Stimulated activated CD8-positive, alpha-beta memory T cell treated with anti-CD3 and anti-CD28 coated beads, Interleukin-2, amount 100 ng/mL, for 48 hours (primary cell): Measurements from ENCODE around the gene HOXB4.

ENCODE experiments used
- DNase-seq, 2 donors: peaks; one replicate each; pipeline ENCODE4 v3.0.0-alpha.2; 2020; ENCODE audit warnings: low read depth in 2 of 2

HOXB4 gene

DNA sequence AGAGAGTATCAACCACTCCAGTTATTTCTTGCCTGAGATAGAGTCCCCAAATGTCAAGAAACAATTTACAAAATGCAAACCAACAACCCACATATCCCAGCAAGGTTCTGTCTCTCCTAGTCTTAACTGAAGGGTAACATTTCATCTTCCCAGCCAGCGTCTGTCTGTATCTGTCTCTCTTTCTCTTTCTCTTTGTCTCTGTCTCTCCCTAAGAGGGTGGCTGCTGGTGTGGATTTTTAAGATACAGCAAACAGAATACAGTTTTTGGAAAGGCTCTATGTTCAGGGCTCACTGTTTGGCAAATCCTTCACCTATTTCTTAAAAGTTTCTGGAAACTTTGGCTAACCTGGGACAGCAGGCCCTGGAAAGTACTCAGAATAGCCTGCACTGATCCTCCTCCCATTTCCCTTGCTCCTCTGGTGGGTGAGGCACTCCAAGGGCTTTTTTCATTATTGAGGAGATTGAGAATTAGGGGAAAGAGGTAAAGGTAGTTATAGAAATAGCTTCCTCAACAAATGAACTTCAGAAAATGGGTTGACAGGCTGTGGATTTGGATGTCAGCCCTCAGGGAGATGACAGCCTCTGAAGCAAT, 6.2 kb downstream of the HOXB4 start:
- DNase-seq = no peak

- DNase-seq = no peak
Observed at GRCh38 chr17:48571024-48571818, 6.9 kb downstream of the HOXB4 start.

DNA sequence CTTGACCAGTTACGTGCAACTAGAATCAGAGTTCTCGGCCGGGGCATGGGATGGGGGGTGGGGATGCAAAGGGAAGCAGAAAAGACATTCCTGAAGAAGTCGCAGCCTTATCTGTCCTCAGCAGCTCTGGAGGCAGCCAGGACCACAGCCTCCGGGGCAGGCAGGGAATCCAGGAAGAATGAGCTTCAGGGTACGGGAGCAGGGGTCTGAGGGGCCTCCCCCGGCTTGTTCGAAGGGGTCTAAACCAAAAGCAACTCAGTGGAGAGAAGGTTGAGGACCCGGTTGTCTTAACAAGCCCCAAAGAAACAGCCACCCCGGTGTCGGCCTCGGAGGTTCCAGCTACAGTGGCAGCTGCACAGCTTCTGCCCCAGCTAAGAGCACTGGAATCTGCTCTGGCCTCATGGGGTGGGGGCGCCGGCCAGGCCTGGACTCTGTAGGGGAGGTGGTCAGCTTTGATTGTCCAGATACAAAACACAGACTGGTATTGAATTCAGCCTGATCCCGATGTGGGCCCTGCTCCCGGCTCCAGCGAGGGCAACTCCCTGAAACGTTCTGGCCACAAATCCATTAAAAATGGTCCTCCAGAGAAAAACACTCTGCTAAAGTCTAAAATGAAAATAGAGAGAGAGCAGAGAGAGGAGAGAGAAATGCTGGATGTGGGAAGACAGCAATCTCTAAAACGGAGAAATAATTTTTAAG, 7.7 kb downstream of the HOXB4 start:
- no peak for DNase-seq

GRCh38 chr17:48569674-48570324, 8.4 kb downstream of the HOXB4 start:
- no peak for DNase-seq

DNA sequence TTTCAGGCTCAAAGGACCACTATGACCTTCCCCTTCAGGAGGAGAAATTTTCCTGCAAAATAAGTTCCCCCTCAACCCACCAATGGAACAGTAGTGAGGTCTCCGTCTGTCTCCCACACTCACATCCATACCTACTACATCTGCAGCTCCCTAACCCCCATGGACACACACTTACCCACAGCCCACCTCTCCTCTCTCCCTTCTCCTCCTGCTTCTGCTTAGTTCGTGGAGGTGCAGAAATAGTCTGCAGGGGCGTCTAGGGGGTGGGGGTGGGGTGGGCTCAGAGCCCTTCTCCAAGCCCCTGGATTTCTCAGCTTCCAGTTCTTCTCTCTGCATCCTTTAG, 8.9 kb downstream of the HOXB4 start:
- DNase-seq = no peak

DNA sequence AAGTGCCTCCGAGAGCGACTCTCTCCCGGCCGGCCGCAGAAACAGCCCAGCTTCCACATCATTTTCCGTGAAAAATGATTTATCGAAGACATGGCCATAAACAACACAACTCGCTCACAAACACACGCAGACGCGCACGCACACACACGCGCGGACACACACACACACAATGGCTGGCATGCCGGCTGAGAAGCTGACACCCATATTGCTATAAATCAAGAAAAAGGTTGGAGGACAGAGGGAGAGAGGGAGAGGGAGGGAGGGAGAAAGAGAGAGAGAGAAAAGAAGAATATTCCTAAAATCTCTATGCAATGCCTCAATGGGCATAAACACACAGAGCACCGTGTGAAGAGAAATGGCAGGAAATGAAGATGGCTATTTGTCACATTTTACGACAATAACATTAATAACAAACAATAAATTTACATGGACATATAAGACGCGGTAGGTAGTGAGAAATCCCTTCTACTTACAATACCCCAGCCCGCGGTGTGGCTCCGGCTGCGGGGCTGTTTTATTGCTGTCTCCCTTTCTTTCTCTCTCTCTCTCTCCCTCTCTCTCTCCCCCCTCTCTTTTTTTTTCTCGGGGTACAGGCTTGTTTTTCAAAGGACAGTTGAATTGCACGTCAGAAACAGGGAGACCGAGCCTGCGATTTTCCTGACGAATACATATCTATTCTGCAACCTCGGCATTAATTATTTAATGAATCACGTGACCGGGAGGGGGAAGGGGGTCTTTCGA, 9.5 kb downstream of the HOXB4 start:
- DNase-seq = no peak

DNA sequence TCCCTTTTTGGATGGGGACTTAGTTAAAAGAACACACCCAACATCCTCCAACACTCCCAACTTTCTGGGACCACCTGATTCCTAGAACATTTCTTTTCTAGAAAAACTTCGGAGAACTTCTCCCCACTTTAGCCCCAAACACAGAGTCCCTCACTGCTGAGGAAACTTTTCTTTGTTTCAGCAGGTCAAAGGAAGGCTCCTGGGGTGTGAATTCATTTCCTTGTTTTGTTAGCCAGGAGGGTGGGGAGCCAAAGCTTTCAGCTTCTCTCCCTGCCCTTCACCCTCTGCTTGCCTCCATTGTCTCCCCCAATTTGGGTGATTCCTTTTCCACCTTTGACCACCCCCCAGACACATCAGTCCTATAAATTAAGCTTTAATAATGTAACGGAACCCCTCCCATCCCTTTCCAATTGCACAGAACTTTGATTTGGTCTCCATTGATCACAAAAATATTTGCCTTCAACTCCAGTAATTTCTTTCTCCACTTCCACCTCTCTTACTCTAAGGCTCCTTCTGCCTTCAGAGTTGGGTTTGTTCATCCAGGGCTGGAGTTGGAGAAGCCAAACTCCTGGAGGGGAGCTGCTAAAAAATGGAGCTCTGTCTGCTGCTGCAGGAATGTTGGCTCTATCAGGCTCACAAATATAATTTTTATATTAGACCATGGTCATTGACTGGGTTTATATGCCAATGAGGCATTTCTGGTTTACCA, 10.3 kb downstream of the HOXB4 start:
- DNase-seq = no peak

- DNase-seq = no peak
Observed at GRCh38 chr17:48567209-48567608, 10.9 kb downstream of the HOXB4 start.

DNA sequence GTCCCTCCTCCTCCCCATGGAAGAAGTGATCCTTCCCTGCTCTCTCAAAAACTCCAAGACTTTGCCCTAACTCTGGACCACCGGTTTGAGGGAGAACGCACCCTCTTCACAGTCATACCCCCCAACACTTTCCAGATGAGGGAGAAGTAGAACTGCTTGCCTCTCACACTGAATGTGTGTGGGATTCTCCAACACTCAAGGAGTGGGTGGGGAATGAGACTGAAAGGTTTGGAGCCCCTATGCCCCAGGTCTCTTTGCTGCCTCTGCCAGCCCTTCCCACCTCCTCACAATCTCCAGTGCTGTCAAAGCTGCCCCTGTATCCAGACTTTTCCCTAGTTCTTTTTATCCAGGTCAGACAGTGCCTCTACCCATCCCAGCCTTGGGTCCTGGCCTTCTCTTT, 11.4 kb downstream of the HOXB4 start:
- DNase-seq = no peak

DNA sequence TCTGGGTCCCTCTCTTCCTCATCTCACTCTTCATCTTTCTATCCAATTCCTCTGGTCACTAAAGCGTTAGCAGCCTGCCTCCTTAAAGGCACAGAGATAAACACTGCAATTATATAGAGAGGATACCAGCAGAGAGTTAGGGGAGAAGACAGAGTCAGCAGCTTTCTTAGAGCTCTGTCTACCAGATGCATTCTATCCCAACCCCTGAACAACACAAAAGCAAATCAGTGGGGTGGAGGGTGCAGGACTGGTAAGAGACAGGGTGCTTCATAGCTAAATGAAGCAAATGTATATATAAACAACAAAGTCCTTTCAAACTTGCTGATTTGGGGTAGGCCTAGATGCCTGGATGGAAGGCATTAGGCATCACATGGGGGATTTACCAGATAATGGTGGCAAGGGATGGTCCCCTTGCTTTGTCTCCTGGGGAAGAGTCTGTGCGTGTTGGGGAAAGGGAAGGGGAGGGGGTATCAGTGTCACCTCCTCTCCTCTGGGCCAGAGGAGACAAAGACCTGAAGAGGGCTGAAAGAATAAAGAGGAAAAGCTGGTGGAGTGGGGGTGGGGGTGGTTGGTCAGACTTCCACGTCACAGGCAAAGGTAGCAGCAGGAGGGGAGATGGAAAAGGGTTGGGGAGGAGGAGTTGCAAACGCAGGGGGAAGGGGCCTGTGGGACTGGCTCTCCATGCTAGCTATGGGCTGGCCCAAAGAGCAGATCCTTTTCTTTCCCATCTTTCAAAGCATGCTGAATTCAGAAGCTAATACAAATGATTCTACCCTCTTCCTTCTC, 12.0 kb downstream of the HOXB4 start:
- DNase-seq = no peak

GRCh38 chr17:48565022-48565554, 13.1 kb downstream of the HOXB4 start:
- DNase-seq = no peak

DNA sequence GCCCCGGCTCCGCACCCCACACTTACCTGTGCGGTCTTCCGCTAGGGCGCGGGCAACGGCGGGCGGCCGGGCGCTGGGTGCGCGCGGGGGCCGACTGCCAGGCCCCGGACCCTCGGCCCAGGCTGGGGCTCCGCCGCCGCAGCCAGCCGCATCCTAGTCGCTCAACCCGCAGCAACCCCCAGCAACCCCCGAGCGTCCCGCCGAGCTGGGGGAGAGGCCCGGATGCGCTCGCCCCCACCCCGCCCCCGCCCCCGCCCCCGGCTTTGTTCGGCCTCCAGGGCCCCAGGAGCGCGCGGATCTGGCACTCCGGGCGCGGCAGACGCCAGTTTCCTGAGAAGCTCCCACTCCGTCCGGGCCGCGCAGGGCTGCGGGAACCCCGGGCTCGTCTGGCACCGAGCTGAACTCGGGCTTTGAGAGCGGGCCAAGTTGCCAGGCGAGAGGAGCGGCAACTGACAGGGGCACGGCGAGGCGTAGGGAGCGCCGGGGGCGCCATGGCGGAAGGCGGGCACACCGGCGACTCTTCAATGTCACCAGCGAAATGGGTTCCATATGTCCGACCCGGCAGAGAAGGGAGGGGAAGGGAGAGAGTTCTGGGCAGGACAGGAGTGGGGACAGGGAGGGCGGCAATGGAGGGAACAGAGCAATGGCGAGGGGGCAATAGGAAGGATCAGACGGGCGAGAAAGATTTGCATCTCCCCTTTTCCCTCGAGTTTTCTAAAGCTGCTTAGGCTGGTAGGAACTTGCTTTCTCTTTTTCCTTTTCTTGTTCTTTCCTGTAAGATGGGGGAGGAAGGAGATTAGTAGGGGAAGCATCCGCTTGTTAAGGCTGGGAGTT, 13.7 kb downstream of the HOXB4 start:
- DNase-seq = no peak

DNA sequence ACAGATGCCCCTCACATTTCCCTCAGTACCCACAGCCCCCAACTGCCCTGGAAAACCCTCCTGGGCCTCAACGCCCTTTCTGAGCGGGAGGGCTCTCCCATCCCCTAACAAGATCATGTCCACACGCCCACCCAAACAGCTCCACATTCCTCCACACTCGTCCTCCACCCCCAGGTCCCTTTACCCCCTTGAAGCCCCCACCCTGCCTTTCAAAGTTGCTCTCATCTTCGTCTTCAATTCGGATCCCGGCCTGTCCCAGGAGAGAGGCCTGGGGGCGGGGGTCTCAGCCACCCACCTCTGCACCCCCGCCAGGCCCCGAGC, 14.3 kb downstream of the HOXB4 start:
- DNase-seq = no peak

- no peak for DNase-seq
Observed at GRCh38 chr17:48563385-48563838, 14.7 kb downstream of the HOXB4 start.

DNA sequence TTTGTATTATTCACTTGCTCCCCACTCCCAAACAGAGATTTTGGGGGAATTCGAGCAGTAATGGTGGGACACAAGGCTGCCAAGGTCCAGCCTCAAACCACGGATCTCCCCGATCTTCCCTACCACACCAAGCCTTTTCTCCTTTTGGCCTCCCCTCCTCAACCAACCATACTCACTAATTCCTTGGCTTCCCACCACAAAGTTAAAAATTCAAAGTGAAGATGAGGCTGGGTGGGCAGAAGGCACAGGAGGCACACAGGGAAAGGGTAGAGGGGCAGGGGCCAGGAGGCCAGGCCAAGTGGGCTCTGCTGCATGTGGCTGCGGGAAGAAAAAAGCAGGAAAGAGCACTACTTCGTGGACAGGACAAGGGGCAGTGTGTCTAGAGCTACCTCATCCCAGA, 15.2 kb downstream of the HOXB4 start:
- DNase-seq = no peak

- no peak for DNase-seq
Observed at GRCh38 chr17:48561884-48562810, 16.0 kb downstream of the HOXB4 start.

DNA sequence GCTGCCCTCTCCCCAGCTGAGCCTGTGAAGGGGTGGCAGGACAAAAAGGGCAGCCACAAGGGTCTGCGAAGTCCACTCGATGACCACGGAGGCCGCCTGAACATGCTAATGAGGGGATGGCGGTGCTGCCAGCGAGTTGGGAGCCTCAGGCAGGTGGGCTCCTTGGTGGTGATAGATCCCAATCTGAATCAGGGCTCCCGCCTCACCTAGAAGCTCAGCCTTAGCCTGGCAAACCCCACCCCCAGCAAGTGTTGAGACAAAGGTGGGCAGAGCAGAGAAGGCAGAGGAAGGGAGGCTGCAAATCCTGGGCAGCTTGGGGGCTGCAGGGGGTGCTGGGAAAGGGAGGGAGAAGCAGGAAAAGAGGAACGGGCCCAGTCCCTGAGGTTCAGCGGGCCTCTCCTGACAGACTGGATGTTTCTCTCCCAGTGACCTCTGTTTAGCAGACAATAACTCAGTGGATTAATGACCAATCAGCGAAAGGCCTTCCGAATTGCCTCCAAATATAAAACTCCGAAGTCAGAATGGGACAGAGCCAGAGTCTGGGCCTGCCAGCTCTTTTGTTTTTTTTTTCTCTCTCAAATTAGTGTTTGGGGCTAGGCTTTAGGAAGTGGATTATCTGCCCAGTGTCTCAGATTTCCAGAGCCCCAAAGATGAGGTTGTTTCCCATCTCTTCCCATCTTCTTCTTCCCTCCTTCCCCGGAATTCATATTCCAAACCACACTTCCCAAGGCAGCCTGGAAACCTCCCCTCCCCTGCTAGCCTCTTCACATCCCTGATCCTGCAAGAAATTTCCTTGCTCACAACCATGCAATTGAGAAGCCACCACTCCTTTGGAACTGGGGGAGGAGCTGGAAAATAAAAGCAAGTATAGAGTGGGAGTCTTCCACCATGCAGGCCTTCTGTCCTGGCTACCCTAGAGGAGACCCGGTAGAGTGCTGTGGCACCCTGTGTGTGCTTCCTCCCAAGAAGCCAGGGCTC, 18.0 kb downstream of the HOXB4 start:
- DNase-seq = no peak
